Measurements from ENCODE around the gene DCUN1D2.
"Not testable (repeated sequence)": the region's sequence is repeated elsewhere in the genome, so short reads cannot be mapped to it uniquely, and the experiment has no call there.

Gene DCUN1D2

DNA sequence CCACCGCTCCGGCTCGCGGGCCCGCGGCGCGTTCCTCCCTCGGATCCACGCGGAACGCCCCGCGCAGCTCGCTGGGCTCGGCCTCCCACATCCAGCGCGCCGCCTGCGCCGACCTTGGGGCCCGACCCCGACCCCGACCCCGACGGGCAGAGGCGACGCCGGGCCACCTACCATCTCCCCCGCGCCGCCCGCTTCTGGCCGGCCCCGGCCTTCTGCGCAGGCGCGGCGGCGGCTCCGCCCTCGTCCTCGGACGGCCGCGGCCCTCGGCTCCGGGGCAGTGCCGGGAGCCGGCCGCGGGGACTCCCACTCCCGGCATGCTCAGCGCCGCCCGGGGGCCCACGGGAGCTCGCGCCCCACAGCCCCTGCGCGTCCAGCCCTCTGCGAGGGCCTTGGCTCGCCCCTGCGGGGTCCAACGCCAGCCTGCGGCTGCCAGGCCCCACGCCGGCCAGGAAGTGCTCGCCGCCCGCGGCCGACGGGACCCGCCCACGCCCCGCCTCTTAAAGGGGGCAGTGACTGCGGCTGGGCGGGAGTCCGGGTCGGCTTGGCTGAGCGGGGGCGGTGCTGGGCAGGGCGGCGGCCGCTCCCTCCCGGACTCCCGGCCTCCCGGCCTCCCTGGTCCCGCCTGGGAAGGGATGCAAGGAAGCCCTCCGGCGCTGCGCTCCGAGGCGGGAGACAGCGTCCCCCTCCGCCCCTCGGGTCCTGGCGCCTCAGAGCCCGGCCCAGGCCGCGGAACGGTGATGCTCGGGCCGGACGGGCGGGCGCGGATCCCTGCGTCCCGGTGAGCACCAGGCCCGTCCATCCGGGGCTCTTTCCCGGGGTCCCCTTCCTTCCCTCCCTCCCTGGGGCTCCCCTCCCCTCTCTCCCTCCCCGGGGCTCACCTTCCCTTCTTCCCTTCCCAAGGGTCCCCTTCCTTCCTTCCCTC is at the start of gene DCUN1D2:
Gene DCUN1D2, minus strand, starts transcription at position 216 of the 922 bp plus-strand sequence. Its CDS starts 42 bp downstream, at position 174.
- DNase-seq (ENCODE audit: insufficient read length, low spot score) (peak; percentile 86), FAIRE-seq (no peak)

DNA sequence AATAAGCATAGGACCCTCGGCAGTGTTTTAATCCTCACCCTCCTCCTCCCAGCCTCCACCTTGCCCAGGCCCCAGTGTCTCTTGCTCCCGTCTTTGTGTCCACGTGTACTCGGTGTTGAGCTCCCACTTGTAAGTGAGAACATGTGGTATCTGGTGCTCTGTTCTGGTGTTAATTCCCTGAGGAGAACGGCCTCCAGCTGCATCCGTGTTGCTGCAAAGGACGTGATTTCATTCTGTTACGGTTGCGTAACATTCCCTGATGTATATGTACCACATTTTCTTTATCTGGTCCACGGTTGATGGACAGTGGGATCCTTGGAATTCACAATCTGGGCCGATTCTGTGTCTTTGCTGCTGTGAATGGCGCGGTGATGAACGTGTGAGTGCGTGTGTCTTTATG is 49.3 kb upstream of the DCUN1D2 start:
- DNase-seq (ENCODE audit: insufficient read length, low spot score) (no peak), FAIRE-seq (no peak)

DNA sequence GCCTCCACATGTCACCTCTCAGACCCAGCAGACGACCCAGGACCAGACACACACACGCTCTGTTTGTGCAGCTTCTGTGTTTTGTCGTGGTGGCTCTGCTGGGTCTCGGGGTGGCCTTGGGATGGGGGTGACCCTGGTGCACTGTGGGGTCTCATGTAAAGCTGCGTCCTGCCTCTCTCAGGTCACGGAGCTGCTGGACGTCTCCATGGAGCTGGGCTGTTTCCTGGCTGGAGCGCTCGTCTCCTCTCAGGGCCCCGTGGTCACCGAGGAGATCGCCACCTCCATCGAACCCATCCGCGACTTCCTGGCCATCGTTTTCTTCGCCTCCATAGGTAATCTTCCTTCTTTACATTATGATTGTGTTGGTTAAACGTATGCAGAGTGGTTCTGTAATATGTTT is 48.7 kb upstream of the DCUN1D2 start:
- FAIRE-seq, result no peak
- DNase-seq (ENCODE audit: insufficient read length, low spot score), result no peak

DNA sequence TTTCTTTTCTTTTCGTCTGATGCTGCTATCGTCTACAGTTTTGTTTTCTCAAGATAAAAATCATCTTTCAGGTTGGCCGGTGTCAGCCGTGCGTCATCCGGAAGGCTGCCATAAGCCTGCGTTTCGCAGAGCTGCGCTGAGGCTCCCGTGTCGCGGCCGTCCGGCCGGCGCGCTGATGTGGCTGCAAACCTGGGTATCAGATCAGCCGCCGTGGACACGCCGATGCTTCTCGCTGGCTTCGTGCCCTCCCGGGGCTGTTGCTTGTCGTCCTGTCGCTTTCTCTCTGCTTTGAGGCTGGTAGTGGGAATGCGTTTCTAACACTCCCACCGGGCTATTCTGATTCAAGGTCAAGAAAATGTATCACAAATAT is 48.2 kb upstream of the DCUN1D2 start:
- DNase-seq (ENCODE audit: insufficient read length, low spot score) (no peak), FAIRE-seq (no peak)

DNA sequence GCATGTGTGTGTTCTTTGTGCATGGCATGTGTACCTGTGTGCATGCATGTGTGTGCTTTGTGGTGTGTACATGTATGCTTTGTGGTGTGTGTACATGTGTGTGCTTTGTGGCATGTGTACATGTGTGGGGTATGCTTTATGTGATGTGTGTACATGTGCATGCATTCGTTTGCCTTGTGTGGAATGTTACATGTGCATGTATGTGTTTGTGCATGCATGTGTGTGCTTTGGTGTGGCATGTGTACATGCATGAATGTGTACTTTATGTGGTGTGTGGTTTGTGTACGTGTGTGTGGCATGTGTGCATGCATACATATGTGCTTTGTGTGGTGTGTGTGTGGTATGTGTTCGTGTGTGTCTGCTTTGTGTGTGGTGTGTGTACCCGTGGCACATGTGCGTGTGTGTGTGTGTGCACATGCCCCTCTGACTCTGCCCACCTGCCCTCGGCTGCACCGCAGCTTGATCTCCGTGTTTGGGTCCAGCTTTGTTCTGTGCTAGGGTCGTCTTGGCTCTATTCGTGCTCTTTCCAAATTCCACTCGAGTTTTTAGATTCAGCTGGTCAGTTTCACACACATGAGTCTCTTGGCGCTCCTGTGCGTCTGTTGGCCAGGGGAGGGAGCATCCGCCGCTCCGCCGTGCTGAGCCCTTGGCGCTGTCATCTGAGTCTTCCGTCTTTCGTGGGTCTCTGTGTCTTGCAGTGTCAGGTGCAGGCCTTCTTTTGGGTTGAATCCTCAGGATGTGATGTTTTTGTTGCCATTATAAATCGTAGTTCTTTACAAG is 47.6 kb upstream of the DCUN1D2 start:
- DNase-seq (ENCODE audit: insufficient read length, low spot score) (no peak), FAIRE-seq (peak; percentile 77)

DNA sequence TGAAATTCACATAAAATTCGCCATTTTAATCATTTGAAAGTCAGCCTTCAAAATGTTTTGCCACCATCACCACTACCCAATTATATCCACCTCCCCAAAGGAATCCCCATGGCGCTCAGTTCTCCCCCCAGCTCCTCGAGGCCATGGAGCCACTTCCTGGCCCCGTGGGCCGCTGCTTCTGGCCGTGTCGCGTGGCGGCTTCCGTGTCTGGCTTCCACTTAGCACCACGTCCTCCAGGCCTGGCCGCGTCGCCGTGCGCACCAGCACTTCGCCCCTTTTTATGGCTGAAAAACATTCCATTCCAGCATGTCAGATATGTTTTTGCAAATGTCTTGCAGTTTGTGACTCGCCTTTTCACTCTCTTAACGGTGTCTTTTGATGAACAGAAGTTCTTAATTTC is 46.7 kb upstream of the DCUN1D2 start:
- FAIRE-seq (no peak), DNase-seq (ENCODE audit: insufficient read length, low spot score) (no peak)

DNA sequence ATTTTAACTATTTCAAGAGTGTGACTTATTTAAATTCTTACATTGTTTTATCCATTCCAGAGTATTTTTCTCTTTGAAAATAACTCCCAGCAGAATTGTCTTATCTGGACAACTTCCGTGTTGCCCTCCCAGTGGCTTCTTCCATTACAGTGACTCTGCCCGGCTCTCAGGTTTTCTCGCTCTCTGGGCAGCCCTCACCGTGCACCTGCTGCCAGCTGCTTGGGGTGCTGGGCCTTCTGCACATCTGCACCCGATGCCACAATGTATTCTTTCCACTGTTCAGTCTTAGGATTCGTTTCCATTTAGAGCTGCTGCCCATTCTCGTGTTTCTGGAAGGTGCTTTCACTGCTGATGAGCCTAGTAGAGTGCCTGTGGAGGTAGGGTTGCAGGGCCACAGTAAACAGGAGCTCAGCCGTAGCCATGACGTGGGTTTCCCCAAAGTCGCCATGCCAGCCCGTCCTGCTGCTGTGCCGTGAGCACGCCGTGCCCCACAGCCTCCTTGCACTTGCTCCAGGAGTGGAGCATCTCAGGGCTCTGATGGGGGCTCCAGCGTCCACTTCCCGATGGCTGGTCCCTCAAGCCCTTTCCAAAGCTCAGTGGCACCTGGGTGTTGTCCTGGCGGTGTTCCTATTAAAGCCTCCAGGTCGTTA is 46.1 kb upstream of the DCUN1D2 start:
- DNase-seq (ENCODE audit: insufficient read length, low spot score), result no peak
- no peak for FAIRE-seq

DNA sequence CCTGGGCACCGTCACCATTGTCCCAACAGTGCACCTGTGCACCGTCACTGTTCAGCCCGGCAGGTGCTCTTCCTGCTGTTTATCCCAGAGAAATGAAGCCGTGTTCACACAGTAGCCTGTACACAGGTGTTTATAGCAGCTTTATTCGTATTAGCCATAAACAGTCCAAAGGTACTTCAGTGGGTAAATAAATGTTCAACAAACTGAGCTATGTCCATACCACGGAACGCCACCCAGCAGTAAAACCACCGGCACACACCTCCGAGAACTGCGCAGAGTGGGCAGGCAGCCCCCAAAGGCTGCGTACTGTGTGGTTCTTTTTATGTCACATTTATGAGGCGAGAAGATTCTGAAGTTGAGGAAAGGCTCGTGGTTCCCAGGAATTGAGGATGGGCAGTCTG is 44.9 kb upstream of the DCUN1D2 start:
- no peak for DNase-seq (ENCODE audit: insufficient read length, low spot score)
- FAIRE-seq, result no peak

DNA sequence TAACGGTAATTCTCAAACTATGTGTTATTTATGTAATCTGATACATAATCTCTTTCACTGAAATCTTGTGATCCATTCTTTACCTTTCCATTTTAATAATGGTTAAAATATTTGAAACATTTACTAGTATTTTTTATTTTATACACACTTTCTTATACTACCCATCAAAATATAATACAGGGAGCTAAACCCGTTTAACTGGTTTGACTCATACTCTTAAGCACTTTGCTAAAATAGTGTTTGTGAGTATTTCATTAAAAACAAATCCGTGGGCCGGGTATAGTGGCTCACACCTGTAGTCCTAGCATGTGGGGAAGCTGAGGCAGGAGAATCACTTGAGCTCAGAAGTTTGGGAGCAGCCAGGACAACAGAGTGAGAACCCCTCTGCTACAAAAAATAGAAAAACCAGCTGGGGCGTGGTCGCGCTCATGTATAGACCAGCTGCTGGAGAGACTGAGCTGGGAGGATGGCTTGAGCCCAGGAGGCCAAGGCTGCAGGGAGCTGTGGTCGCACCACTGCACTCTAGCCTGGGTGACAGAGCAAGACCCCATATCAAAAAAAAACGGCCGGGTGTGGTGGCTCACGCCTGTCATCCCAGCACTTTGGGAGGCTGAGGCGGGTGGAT is 43.8 kb upstream of the DCUN1D2 start:
- no peak for DNase-seq (ENCODE audit: insufficient read length, low spot score)
- no peak for FAIRE-seq

DNA sequence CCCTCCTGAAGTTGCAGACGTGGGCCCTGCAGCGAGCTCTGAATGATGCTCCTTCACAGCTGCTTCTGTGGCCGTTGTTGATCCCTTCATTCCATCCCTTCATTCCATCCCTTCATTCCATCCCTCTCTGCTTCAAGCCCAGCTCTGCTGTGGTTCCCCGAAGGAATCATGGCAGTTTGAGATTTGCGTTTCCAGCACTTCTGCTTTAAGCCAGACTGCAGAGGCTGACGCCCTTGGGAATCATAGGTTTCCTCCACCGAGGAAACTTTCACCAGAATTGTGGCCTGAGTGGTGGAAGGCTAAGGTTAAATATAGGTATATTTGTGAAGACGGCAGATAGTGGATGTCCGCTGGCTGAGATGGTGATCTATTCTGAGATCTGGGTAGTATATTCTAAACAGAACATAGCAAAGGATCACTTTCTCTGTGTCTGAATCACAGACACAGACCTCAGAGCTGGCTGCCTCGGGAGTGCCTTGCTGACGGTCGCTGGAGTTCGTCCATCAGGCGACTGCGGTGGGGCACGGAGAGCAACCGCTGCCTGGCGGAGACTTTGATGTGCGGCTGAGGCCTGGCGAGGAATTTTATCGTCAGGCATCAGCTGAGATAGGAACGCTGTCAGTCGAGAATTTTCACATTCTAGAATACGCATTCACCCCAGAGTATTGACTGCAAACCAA is 42.8 kb upstream of the DCUN1D2 start:
- no peak for FAIRE-seq
- DNase-seq (ENCODE audit: insufficient read length, low spot score), result no peak

DNA sequence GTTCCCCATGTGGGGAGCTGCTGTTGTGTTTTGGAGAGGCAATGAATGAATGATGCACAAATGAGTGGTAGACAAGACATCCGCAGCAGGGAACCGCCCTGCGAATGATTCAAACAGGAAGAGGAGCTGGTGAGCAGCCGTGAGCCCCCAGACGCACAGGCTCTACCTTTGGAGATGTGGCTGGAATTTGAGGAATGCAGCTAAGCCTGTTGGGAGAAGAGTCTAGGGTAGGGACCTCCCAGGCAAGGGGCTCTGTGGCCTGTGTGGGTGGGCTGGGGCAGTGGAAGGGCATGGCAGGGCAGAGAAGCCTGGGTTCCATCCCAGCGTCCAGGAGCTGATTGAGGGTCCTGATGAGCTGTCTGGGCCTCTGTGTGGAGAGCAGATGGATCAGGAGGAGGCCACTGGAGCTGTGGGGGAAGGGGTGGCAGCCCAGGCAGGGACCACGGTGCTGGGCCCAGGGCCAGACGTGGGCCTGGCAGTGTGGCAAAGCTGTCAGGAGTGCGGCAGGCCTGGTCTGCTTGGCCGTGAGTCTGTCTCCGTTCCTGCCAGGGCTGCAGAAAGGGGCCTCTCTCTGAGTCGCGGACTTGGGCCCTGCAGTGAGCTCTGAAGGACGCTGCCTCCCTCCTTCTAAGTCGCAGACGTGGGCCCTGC is 41.8 kb upstream of the DCUN1D2 start:
- FAIRE-seq (no peak), DNase-seq (ENCODE audit: insufficient read length, low spot score) (peak; percentile 24)

DNA sequence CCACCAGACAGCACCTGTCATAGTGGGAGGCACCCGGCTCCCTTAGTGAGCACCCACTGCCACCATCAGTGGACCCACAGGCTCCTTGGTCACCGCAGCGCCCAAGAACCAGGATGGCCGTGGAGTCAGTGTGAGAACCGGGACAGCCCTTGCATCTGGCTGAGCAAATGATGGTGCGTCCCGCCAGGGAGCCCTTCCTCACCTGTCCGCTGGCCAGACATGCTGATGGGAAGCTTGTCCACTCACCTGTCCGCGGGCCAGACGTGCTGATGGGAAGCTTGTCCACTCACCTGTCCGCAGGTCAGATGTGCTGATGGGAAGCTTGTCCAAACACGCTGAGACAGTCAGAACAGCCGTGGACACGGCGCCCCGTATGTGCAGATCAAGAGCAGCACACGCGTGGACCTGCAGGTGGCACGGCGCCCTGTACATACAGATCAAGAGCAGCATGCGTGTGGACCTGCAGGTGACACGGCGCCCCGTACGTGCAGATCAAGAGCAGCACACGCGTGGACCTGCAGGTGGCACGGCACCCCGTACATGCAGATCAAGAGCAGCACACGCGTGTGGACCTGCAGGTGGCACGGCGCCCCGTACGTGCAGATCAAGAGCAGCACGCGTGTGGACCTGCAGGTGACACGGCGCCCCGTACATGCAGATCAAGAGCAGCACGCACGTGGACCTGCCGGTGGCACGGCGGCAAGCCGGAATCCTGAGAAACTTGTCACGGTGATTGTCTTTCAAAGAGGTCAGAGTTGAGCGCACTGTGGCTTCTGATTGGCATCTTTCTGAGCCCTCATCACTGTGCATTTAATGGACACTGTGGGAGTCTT is 40.7 kb upstream of the DCUN1D2 start:
- FAIRE-seq, result no peak
- DNase-seq (ENCODE audit: insufficient read length, low spot score), result no peak

DNA sequence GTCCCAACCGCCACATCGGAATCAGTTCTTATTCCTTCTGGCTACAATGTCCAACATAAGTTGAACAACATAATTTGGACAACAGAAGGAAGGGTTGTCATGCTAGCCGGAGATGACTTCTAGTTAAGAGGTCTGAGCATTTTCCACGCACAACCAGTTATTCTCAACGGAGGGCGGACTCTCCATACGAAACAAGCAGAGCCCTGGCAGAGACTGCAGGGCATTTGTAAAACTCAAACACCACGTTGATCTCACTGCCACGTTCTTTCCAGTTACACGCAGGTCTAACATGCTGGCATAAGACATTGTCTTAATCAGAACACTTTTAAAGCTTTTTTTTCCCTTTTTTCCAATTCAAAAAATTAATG is 38.3 kb upstream of the DCUN1D2 start:
- DNase-seq (ENCODE audit: insufficient read length, low spot score) (no peak), FAIRE-seq (no peak)

DNA sequence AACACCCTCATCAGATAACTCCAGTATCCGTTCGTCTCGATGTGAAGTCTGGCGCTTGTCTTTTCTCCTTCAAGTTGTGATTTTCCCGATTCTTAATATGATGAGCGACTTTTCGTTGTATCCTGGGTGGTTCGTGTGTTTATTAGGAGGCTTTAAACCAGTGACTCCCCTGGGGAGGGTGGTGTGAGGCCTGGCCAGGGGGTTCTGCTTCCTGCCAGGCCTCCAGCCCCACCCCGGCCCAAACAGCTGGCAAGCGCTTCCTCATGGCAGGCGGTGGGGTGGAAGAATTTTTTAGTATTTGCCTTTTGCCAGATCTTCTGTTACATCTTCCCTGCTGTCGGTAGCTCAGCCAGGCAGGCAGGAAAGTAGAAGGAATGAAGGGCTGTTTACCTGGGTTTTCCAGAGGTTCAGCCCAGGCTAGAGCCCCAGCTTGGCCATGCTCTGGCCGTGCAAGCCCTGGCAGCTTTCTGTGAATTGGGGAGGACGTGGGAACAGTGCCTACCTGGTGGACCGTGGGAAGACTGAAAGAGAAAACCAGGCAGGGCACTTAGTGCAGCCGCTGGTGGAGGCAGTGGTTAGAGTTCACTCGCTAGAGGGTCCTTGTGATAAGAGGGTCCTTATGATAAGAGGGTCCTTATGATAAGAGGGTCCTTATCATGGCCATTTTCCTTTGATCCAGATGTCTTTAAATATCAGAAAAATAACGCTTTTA is 37.7 kb upstream of the DCUN1D2 start:
- no peak for DNase-seq (ENCODE audit: insufficient read length, low spot score)
- FAIRE-seq, result no peak

DNA sequence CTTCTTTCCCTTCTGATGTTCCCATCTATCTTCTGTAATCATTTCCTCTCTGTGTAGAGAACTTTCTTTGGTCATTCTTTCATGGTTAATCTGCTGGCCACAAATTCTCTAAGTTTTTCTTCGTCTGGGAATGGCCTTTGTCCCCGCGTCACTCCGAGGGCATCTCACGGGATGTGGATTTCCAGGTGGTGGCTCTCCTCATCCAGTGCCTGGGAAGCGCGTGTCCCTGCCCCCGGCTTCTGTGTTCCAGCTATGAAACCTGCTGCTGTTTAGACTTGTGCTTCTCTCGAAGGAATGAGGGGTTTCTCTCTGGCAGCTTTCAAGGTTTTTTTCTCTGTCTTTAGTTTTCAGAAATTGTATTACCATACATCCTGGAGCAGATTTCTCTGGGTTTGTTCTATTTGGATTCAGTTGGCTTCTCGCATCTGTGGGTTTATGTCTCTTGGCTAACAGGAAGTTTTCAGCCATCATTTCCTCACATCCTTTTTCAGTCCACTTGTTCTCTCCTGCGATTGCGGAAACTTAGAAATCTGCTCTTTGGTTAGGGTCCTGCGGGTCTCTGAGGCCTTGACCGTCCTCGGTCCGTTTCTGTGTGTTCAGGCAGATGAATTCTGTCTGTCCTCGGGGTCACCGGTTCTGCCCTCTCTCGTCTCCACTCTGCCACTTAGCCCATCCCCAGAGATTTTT is 36.9 kb upstream of the DCUN1D2 start:
- DNase-seq (ENCODE audit: insufficient read length, low spot score) (no peak), FAIRE-seq (no peak)

DNA sequence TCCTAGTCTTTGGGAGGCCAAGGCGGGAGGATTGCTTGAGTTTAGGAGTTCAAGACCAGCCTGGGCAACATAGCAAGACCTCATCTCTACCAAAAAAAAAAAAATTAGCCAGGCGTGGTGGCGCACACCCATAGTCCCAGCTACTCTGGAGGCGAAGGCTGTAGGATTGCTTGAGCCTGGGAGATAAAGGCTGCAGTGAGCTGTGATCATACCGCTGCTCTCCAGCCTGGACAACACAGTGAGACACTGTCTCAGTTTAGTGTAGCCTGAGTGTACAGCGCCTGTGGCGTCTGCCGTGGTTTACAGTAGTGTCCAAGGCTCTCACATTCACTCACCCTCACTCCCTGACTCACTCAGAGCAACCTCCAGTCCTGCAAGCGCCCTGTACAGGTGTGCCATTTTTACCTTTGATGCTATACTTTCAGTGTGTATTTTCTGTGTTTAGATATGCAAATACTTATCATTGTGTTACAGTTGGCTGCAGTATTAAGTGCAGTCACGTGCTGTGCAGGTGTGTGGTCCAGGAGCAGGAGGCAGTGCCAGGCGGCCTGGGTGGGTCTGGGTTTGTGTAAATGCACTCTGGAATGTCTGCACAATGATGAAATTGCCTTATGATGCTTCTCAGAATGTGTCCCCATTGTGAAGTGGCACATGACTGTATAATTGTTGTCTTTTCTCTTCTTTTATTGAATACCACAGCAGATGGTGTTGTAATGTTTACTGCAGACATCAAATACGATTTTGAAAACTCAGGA is 36.1 kb upstream of the DCUN1D2 start:
- FAIRE-seq (no peak), DNase-seq (ENCODE audit: insufficient read length, low spot score) (no peak)

DNA sequence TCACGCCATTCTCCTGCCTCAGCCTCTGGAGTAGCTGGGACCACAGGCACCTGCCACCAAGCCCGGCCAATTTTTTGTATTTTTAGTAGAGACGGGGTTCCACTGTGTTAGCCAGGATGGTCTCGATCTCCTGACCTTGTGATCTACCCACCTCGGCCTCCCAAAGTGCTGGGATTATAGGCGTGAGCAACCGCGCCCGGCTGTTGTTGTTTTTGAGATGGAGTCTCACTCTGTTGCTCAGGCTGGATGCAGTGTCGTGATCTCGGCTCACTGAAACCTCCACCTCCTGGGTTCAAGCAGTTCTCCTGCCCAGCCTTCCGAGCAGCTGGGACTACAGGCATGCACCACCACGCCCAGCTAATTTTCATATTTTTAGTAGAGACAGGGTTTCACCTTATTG is 31.9 kb upstream of the DCUN1D2 start:
- not testable (repeated sequence) for DNase-seq (ENCODE audit: insufficient read length, low spot score); FAIRE-seq
